H1 (cell line): ENCODE data around the gene CHI3L2. TPM values are rescaled to one million over a fixed set of nuclear protein-coding genes. Genes with fewer than 3 reads are reported as not detected.

ENCODE experiments used
- CTCF ChIA-PET: fragments of 300-600 bp; sonication (Branson Sonifier 250); formaldehyde crosslinking; loops from one replicate; lab custom pipeline; 2021; ENCODE audit not compliant: partially characterized antibody; lab: Charles Lee
- POLR2A ChIA-PET: fragments of 300-600 bp; sonication (Branson Sonifier 250); formaldehyde crosslinking; loops from one replicate; lab custom pipeline; 2021; ENCODE audit warnings: inconsistent platforms; ENCODE audit not compliant: partially characterized antibody; lab: Charles Lee
- DNase-seq, 2 experiments: peaks; one replicate each; pipeline versions ENCODE4 v3.0.0 to v3.0.0-alpha.2; 2010 to 2022; ENCODE audit warnings: low spot score in 2 of 2, low read depth in 1 of 2, mixed read lengths in 1 of 2
- FAIRE-seq: peaks from 2 replicates; lab custom pipeline; 2011; peaks lifted over from hg19 to GRCh38; lab: Jason Lieb, UNC
- H2AFZ ChIP-seq: 2 replicates; pipeline ENCODE4 v1.8.1; 2012; ENCODE audit warnings: low read length, inconsistent platforms
- H2AK5ac ChIP-seq: 2 replicates; pipeline ENCODE4 v1.6.1; 2013; ENCODE audit warnings: low read depth, low read length
- H2BK120ac ChIP-seq: replicated peaks from 2 replicates; pipeline ENCODE3; 2013; ENCODE audit warnings: low read depth, low read length, inconsistent platforms
- H2BK12ac ChIP-seq: 2 replicates; pipeline ENCODE4 v1.6.1; 2013; ENCODE audit warnings: low read depth, low read length
- H2BK15ac ChIP-seq: 2 replicates; pipeline ENCODE4 v1.6.1; 2013; ENCODE audit warnings: low read length
- H2BK20ac ChIP-seq: 2 replicates; pipeline ENCODE4 v1.6.1; 2013; ENCODE audit warnings: low read length
- H2BK5ac ChIP-seq: 2 replicates; pipeline ENCODE4 v1.6.1; 2013; ENCODE audit warnings: low read depth, low read length
- H3K14ac ChIP-seq: 2 replicates; pipeline ENCODE4 v1.6.1; 2013; ENCODE audit warnings: inconsistent platforms; ENCODE audit not compliant: insufficient read length
- H3K18ac ChIP-seq: 2 replicates; pipeline ENCODE4 v1.6.1; 2013; ENCODE audit warnings: low read length; ENCODE audit errors: extremely low read depth
- H3K23ac ChIP-seq: 2 replicates; pipeline ENCODE4 v1.6.1; 2013; ENCODE audit warnings: inconsistent platforms; ENCODE audit not compliant: insufficient read length
- H3K23me2 ChIP-seq: 2 replicates; pipeline ENCODE4 v1.6.1; 2013; ENCODE audit warnings: low read depth, low read length
- H3K27ac ChIP-seq: 2 replicates; pipeline ENCODE4 v1.6.1; 2011; ENCODE audit warnings: low read depth, low read length, inconsistent platforms
- H3K27me3 ChIP-seq, 4 experiments: replicated peaks in 1 of 4; 1 replicate in 1 of 4; 2 replicates in 3 of 4; pipeline versions ENCODE4 v1.6.1 to v1.8.1; 2011 to 2013; ENCODE audit warnings: low read length in 3 of 4, mild to moderate bottlenecking in 3 of 4, inconsistent platforms in 2 of 4, mixed read lengths in 2 of 4, moderate library complexity in 1 of 4; ENCODE audit not compliant: control insufficient read depth in 3 of 4, insufficient read depth in 3 of 4; ENCODE audit errors: extremely low read depth in 1 of 4
- H3K36me3 ChIP-seq, 4 experiments: 2 replicates each; pipeline versions ENCODE4 v1.6.1 to v1.8.1; 2011 to 2013; ENCODE audit warnings: mild to moderate bottlenecking in 4 of 4, low read length in 3 of 4, moderate library complexity in 2 of 4, control low read depth in 1 of 4, inconsistent platforms in 1 of 4; ENCODE audit not compliant: insufficient read depth in 4 of 4, control insufficient read depth in 2 of 4
- H3K4ac ChIP-seq: replicated peaks from 2 replicates; pipeline ENCODE3; 2013; ENCODE audit warnings: low read length, low read depth, mixed read lengths, inconsistent platforms; ENCODE audit not compliant: insufficient read length
- H3K4me1 ChIP-seq, 4 experiments: replicated peaks in 1 of 4; 1 replicate in 1 of 4; 2 replicates in 3 of 4; pipeline versions ENCODE4 v1.6.1 to v1.8.1; 2011 to 2013; ENCODE audit warnings: low read length in 3 of 4, inconsistent platforms in 2 of 4, mixed read lengths in 1 of 4; ENCODE audit not compliant: insufficient read depth in 4 of 4, control insufficient read depth in 3 of 4
- H3K4me2 ChIP-seq, 2 experiments: 2 replicates each; pipeline versions ENCODE4 v1.6.1 to v1.8.1; 2011 to 2013; ENCODE audit warnings: low read depth in 2 of 2, low read length in 2 of 2, control low read depth in 1 of 2, inconsistent platforms in 1 of 2, mild to moderate bottlenecking in 1 of 2; ENCODE audit not compliant: insufficient read depth in 1 of 2
- H3K4me3 ChIP-seq, 4 experiments: fragments of 200-600, 300-600 bp in 1 of 4; sonication (generic), shearing (Covaris generic), sonication (Bioruptor Twin) in 1 of 4; 2 replicates each; pipeline versions ENCODE4 v1.5.1 to v1.8.1; 2011 to 2016; ENCODE audit warnings: low read length in 4 of 4, low read depth in 3 of 4, control low read depth in 2 of 4, inconsistent platforms in 2 of 4, mild to moderate bottlenecking in 2 of 4, mixed read lengths in 1 of 4, moderate library complexity in 1 of 4; ENCODE audit not compliant: insufficient read depth in 2 of 4; ENCODE audit errors: extremely low read depth in 1 of 4
- H3K56ac ChIP-seq: replicated peaks from 2 replicates; pipeline ENCODE3; 2013; ENCODE audit warnings: low read depth, mild to moderate bottlenecking, mixed read lengths, low read length, inconsistent platforms; ENCODE audit not compliant: insufficient read length
- H3K79me1 ChIP-seq: 2 replicates; pipeline ENCODE4 v1.6.1; 2013; ENCODE audit warnings: low read depth, low read length, control low read depth
- H3K79me2 ChIP-seq, 2 experiments: 2 replicates each; pipeline versions ENCODE4 v1.6.1 to v1.8.1; 2012 to 2013; ENCODE audit warnings: low read length in 2 of 2, mild to moderate bottlenecking in 2 of 2, inconsistent platforms in 1 of 2; ENCODE audit not compliant: insufficient read depth in 2 of 2, control insufficient read depth in 1 of 2
- H3K9ac ChIP-seq, 4 experiments: replicated peaks in 1 of 4; 1 replicate in 1 of 4; 2 replicates in 3 of 4; pipeline versions ENCODE4 v1.6.1 to v1.8.1; 2011 to 2013; ENCODE audit warnings: low read depth in 3 of 4, low read length in 3 of 4, control low read depth in 2 of 4, mild to moderate bottlenecking in 2 of 4, moderate library complexity in 2 of 4, inconsistent platforms in 1 of 4; ENCODE audit errors: extremely low read depth in 1 of 4
- H3K9me3 ChIP-seq, 2 experiments: 2 replicates each; pipeline versions ENCODE4 v1.6.1 to v1.8.1; 2012 to 2013; ENCODE audit warnings: mild to moderate bottlenecking in 2 of 2, moderate library complexity in 2 of 2, control low read depth in 1 of 2, inconsistent platforms in 1 of 2, low read depth in 1 of 2, low read length in 1 of 2, mixed read lengths in 1 of 2; ENCODE audit not compliant: insufficient read depth in 2 of 2
- H4K20me1 ChIP-seq, 2 experiments: replicated peaks in 1 of 2; 2 replicates each; pipeline versions ENCODE3 to v1.8.1; 2011 to 2013; ENCODE audit warnings: inconsistent platforms in 2 of 2, low read length in 2 of 2, mild to moderate bottlenecking in 1 of 2; ENCODE audit not compliant: insufficient read depth in 2 of 2, control insufficient read depth in 1 of 2
- H4K5ac ChIP-seq: 2 replicates; pipeline ENCODE4 v1.6.1; 2013; ENCODE audit warnings: low read length, low read depth, mixed read lengths, inconsistent platforms; ENCODE audit not compliant: insufficient read length
- H4K8ac ChIP-seq: 2 replicates; pipeline ENCODE4 v1.8.0; 2013; ENCODE audit warnings: mild to moderate bottlenecking, moderate library complexity, low read length, inconsistent platforms; ENCODE audit not compliant: insufficient read depth; ENCODE audit errors: extremely low read depth
- H4K91ac ChIP-seq: replicated peaks from 2 replicates; pipeline ENCODE3; 2013; ENCODE audit warnings: low read length, mixed read lengths, inconsistent platforms; ENCODE audit not compliant: insufficient read length
- CHD1 ChIP-seq: IDR thresholded peaks from 2 replicates; pipeline ENCODE4 v1.6.1; 2012; ENCODE audit warnings: low read depth, low read length, improper control_type of control experiment
- HDAC2 ChIP-seq, 2 experiments: fragments of 300-600 bp in 1 of 2; sonication (generic) in 1 of 2; IDR thresholded peaks; 2 replicates each; pipeline ENCODE4 v1.6.1; 2011 to 2012; ENCODE audit warnings: low read depth in 2 of 2, low read length in 2 of 2, mild to moderate bottlenecking in 2 of 2, moderate library complexity in 2 of 2, borderline replicate concordance in 1 of 2, inconsistent platforms in 1 of 2
- KDM4A ChIP-seq: IDR thresholded peaks from one replicate; pipeline ENCODE4 v1.7.1; 2012; ENCODE audit warnings: low read depth, mild to moderate bottlenecking, moderate library complexity, low read length, inconsistent platforms; ENCODE audit not compliant: severe bottlenecking
- POU5F1 ChIP-seq: IDR thresholded peaks from 2 replicates; pipeline ENCODE4 v1.6.1; 2011; ENCODE audit warnings: low read depth, mild to moderate bottlenecking, low read length, moderate library complexity
- RFX5 ChIP-seq: IDR thresholded peaks from 2 replicates; pipeline ENCODE4 v1.6.1; 2011; ENCODE audit warnings: low read depth, low read length, improper control_type of control experiment, borderline replicate concordance
- SIN3A ChIP-seq, 2 experiments: IDR thresholded peaks in 1 of 2; conservative IDR thresholded peaks in 1 of 2; 2 replicates each; pipeline ENCODE4 v1.6.1; 2011 to 2012; ENCODE audit warnings: low read length in 2 of 2, improper control_type of control experiment in 1 of 2, low read depth in 1 of 2, mild to moderate bottlenecking in 1 of 2
- SP2 ChIP-seq: IDR thresholded peaks from 2 replicates; pipeline ENCODE4 v1.6.1; 2012; ENCODE audit warnings: mild to moderate bottlenecking, low read length, inconsistent platforms
- WGBS, 2 experiments: shearing (Covaris generic) in 1 of 2; methylation state at CpG; one replicate each; pipeline versions ENCODE4 v1.1.6 to v1.1.7; 2013 to 2015; ENCODE audit warnings: low lambda C conversion rate in 2 of 2, mixed read lengths in 2 of 2, inconsistent platforms in 1 of 2, low coverage in 1 of 2, missing lambda C conversion rate in 1 of 2; ENCODE audit not compliant: insufficient replicate concordance in 2 of 2, insufficient coverage in 1 of 2, insufficient read length in 1 of 2; ENCODE audit errors: extremely low coverage in 1 of 2, missing lambda C conversion rate in 1 of 2; 5-methylcytosine and 5-hydroxymethylcytosine counted together
- polyA plus RNA-seq, 7 experiments: library from polyadenylated mRNA; depleted of rRNA in 3 of 7; stranded (reverse) in 5 of 7; unstranded in 2 of 7; fragments of >200 nt in 5 of 7; fragments of 200-250 nt in 2 of 7; gene quantifications; 1 replicate in 5 of 7; 2 replicates in 1 of 7; 4 replicates in 1 of 7; pipeline versions ENCODE4 v1.2.1 to v1.2.3, GENCODE V29; 2011 to 2013; ENCODE audit warnings: missing spikeins in 2 of 7, mixed read lengths in 2 of 7
- total RNA-seq: library from RNA; stranded (reverse); fragmentation: NEBNext Ultra II Directional; extraction: Animal tissue kit (Norgen Biotek cat#: 25700); gene quantifications from 2 replicates; pipeline ENCODE4 v1.2.1, GENCODE V29; 2021
- TF ChIP-seq, protein P1 (sequence below): IDR thresholded peaks from 2 replicates; pipeline ENCODE4 v1.6.1; 2011; ENCODE audit warnings: low read length, improper control_type of control experiment

Gene CHI3L2
- total and polyA plus RNA-seq, 2 of the 8 experiments (the other 6 are each of a cell fraction or from before 2014, with no cell fraction given): not detected

DNA sequence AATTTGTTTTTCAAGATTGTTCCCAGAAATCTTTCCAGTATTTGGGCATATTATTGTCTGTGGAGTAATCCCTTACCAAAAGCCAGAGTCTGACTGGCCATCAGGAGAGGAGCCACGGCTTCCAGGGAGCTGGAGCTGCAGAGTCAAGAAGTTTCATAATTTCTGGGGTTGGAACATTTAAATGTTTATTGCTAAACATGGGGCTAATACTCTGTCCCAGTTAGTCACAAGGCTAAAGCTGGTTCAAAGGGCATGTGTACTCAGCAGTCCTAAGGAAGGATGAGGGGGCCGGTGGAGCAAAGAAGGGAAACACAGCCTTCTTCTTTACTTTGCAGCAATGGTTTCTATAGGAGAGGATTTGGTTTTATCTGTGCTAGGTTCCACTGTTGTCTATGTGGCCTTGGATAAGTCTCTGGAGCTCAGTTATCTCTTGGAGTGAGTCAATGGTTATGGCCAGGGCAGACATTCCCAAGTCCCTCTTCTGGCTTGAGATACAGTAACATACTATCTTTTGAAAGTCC, 36.5 kb upstream of the CHI3L2 start:
- Histone ChIP-seq H2BK120ac (no peak overlapping the region), H3K4me3 (no peak overlapping the region), H3K23ac (no peak overlapping the region), H3K4ac (no peak overlapping the region), H2BK5ac (no peak overlapping the region), H3K9me3 (no peaks in the 10 kb centered on the region), H2BK15ac (no peak overlapping the region), H4K5ac (no peak overlapping the region), H3K56ac (no peak overlapping the region), H3K9ac (no peak overlapping the region), H4K8ac (no peak overlapping the region), H2BK12ac (no peak overlapping the region), H2AK5ac (no peak overlapping the region), H3K36me3 (peaks cover 0 to 8% (median 4%) of the 10 kb centered on the region in 4 experiments; a peak in 5 of 8 replicates), H2AFZ (no peak overlapping the region), H4K20me1 (no peaks in the 10 kb centered on the region), H3K4me1 (no peaks in the 10 kb centered on the region), H3K4me2 (no peak overlapping the region), H3K27me3 (peaks cover 0 to 1% (median 0%) of the 10 kb centered on the region in 4 experiments; a peak in 1 of 7 replicates), H3K23me2 (no peaks in the 10 kb centered on the region), H3K18ac (no peak overlapping the region), H4K91ac (no peak overlapping the region), H3K14ac (no peak overlapping the region), H3K79me2 (no peaks in the 10 kb centered on the region), H3K27ac (no peak overlapping the region), H3K79me1 (no peaks in the 10 kb centered on the region), H2BK20ac (no peak overlapping the region)
- 87% methylated on average over 2 of the region's 2 CpGs; no CpG with 5 or more reads in 1 of the 2 experiments for whole genome bisulfite sequencing, 2 experiments
- ChIA-PET CTCF (interaction anchor here (0.9 to 1.7 kb wide), 3 partner anchors 9 to 209 kb away, joined by 3 to 5 read pairs (median 5); partner anchors contain the start of genes CHI3L2 and DENND2D), POLR2A (interaction anchor here (0.9 to 1.8 kb wide), 4 partner anchors 13 to 52 kb away, joined by 3 to 4 read pairs (median 3); no protein-coding TSS in a partner anchor)
- no peak for FAIRE-seq
- DNase-seq: no peak
- TF ChIP-seq CHD1: no peak
- TF ChIP-seq KDM4A: no peak
- TF ChIP-seq SP2: no peak
- no peak for TF ChIP-seq POU5F1
- TF ChIP-seq, protein P1, sequence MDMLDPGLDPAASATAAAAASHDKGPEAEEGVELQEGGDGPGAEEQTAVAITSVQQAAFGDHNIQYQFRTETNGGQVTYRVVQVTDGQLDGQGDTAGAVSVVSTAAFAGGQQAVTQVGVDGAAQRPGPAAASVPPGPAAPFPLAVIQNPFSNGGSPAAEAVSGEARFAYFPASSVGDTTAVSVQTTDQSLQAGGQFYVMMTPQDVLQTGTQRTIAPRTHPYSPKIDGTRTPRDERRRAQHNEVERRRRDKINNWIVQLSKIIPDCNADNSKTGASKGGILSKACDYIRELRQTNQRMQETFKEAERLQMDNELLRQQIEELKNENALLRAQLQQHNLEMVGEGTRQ: no peak
- no peak for TF ChIP-seq SIN3A (conservative IDR thresholded peaks at IDR 0.05 in 1 of 2, IDR thresholded peaks at IDR 0.05 in 1 of 2; ENCODE audit: low read depth in 1 of 2, low read length in 2 of 2)
- no peak for TF ChIP-seq RFX5
- TF ChIP-seq HDAC2 (IDR thresholded peaks at IDR 0.05; ENCODE audit: borderline replicate concordance in 1 of 2, low read depth in 2 of 2, low read length in 2 of 2): no peak
